ENCODE measurements around the gene ROPN1.

DNA sequence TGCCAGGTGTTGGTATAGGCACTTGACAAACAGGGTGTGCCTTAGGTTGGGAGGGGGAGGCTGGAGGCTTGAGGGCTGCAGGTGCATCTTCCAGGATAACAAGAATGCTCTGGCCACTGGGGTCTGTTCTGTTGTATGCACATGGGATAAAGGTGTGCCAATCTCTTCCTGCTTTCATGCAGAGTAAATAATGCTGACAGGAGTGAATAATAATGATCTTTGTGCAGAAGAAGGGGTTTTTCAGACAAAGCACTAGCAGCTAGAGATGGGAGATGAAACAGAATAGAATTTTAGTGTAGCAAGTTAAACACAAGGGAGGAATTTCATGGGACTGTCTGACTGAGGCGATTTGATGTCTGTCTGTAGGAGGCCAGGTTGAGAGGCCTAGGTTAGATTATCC, 1.9 kb upstream of the ROPN1 start:
- TF ChIP-seq, protein P1, sequence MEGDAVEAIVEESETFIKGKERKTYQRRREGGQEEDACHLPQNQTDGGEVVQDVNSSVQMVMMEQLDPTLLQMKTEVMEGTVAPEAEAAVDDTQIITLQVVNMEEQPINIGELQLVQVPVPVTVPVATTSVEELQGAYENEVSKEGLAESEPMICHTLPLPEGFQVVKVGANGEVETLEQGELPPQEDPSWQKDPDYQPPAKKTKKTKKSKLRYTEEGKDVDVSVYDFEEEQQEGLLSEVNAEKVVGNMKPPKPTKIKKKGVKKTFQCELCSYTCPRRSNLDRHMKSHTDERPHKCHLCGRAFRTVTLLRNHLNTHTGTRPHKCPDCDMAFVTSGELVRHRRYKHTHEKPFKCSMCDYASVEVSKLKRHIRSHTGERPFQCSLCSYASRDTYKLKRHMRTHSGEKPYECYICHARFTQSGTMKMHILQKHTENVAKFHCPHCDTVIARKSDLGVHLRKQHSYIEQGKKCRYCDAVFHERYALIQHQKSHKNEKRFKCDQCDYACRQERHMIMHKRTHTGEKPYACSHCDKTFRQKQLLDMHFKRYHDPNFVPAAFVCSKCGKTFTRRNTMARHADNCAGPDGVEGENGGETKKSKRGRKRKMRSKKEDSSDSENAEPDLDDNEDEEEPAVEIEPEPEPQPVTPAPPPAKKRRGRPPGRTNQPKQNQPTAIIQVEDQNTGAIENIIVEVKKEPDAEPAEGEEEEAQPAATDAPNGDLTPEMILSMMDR (IDR thresholded peaks at IDR 0.05) = no peak
- TF ChIP-seq POLR2A (IDR thresholded peaks at IDR 0.05) = no peak

All from upper lobe of left lung (tissue), 4 donors.